Muscle of back (tissue), 11 donors: ENCODE measurements around the gene SH2D1B. TPM values are rescaled to one million over a fixed set of nuclear protein-coding genes. Genes with fewer than 3 reads are reported as not detected.
A peak's percentile ranks its signal among the peaks of the same experiment; 100 is the strongest.
"Not testable (repeated sequence)": the region's sequence is repeated elsewhere in the genome, so short reads cannot be mapped to it uniquely, and the experiment has no call there.

Experiments used
- DNase-seq, 3 donors: peaks; one replicate each; pipeline versions ENCODE4 v3.0.0 to v3.0.0-alpha.2; 2013
- polyA plus RNA-seq, 10 donors: library from polyadenylated mRNA; unstranded; fragments of 120-200 nt; gene quantifications; one replicate each; pipeline ENCODE4 v1.2.1, GENCODE V29; 2013; ENCODE audit not compliant: insufficient read length in 10 of 10

Gene SH2D1B
- polyA plus RNA-seq, 10 donors = 0.18 to 0.45 (median 0.30) TPM

DNA sequence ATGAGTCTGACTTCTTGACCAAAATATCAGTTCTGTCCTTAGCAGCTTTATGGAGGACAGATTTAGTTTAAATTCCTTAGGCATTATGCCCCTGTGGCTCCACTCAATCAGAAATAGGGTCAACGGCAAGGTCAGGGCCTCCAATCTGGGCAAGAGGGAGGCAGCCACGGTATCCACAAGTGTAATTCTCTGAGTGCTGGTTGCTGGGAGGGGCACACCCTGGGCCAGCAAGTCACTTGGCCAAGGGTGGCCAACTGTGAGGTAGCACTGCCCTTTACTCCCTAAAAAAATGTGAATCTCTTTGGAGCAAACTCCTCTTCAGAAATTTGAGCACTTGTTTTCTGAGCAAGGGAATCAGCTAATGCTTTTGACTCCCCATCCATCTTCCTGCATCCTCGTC lies 48.1 kb downstream of the SH2D1B start:
- no peak for DNase-seq

GRCh38 chr1:162361349-162361748 lies 50.6 kb downstream of the SH2D1B start:
- DNase-seq = no peak

GRCh38 chr1:162360874-162361260 lies 51.1 kb downstream of the SH2D1B start:
- no peak for DNase-seq

- no peak for DNase-seq
These were observed 51.6 kb downstream of the SH2D1B start for GRCh38 chr1:162360237-162360873.

GRCh38 chr1:162359523-162360236 lies 52.3 kb downstream of the SH2D1B start:
- no peak for DNase-seq

DNA sequence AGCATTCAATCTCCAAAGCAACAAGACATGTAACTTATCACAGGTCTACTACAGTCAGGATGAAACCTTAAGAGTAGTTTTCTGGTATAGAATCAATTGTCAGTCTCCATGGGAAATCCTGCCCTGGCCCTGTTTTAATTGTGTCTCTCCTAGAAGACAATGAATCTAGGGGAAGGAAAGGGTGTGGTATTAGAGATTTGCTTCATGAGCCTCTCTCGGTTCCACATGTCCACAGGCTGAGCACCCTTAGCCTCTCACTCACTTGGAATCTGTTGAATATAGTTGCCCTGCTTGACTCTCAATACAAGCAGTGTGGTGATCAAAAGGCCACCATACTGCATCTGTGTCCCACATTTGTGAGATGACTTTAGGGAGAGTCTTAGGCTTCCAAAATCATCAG lies 53.0 kb downstream of the SH2D1B start:
- DNase-seq = no peak

- peak in 1 of 3 donors; percentile 6 for DNase-seq
These were observed 54.2 kb downstream of the SH2D1B start for GRCh38 chr1:162357681-162358266.

- no peak for DNase-seq
These were observed 58.2 kb downstream of the SH2D1B start for GRCh38 chr1:162353702-162354101.

GRCh38 chr1:162353078-162353477 lies 58.9 kb downstream of the SH2D1B start:
- DNase-seq = no peak

- not testable (repeated sequence) for DNase-seq
These were observed 60.1 kb downstream of the SH2D1B start for GRCh38 chr1:162351874-162352273.

GRCh38 chr1:162351246-162351842 lies 60.6 kb downstream of the SH2D1B start:
- no peak for DNase-seq

DNA sequence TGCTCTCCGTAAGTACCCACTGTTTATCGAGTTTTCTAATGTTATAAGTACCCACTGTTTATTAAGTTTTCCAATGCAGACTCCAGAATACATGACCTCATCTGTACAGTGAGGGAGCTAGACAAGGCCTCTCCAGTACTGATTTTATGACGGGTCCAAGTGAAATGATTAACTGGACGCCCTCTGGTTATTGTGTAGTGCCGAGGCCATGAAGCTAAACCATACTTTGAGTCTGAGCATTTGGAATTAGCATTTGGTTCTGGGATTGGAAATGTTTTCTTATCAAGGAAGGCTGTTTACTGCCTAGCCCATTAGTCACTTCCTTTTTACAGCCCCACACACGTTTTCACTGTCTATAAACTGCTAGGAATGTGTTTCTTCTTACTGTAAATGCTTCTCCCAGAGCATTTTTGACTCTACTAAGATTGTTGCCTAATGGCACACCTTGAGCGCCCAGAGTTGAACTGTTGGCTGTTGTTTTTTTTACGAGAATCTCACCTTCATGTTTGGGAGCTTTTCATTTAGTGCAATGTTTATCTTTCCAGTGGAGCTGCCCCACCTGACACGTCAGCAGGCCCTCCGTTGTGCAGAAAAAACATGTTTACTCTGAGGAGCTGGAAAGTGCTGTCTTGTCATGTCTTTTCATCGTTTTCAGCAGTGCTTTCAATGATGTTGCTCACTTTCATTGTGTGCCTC lies 62.2 kb downstream of the SH2D1B start:
- DNase-seq = peak in 1 of 3 donors; percentile 17

DNA sequence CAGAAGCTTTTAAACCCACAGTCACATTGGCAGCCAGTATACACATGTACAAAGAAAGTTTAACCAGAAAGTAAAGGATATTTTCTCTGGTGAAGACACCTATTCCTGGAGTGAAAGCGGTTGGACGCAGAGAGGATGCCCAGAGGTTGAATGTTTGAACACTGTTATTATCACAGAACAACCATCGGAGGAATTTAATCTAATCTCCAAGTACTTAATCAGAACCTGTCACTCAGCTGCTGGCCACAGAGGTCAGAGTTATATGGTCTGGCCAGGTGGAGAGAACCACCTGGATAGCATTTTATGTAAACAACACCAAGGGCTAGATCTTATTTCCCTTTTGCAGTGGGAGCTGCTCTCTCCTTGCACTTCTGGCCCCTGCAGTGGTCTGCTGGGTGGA lies 64.7 kb downstream of the SH2D1B start:
- no peak for DNase-seq

Other genes starting within 250 kb of the SH2D1B start
- gene SPATA46, start 35.3 kb downstream of the SH2D1B start, polyA plus RNA-seq = under 1 TPM in 3 of 10 donors, not detected in 7; 0.13 to 0.81 (median 0.17) TPM
- gene C1orf226, start 30.4 kb downstream of the SH2D1B start, polyA plus RNA-seq = 1 to 10 TPM in 7 of 10 donors, under 1 TPM in 3; 0.57 to 1.7 (median 1.0) TPM
- gene UHMK1, start 85.7 kb upstream of the SH2D1B start, polyA plus RNA-seq = 10 to 100 TPM; 20.2 to 32.9 (median 27.6) TPM
- 10 to 100 TPM; 30.3 to 39.3 (median 32.4) TPM for gene UAP1, start 149.6 kb upstream of the SH2D1B start, polyA plus RNA-seq
- 10 to 100 TPM; 44.9 to 60.7 (median 52.3) TPM for gene DDR2, start 220.3 kb upstream of the SH2D1B start, polyA plus RNA-seq